ENCODE results near the gene NSFL1C. TPM values are rescaled to one million over a fixed set of nuclear protein-coding genes. Genes with fewer than 3 reads are reported as not detected.

NSFL1C gene
- polyA plus RNA-seq, 1 of the 3 experiments (the other 2 are of a cell fraction) = 45.9 TPM

GRCh38 chr20:1463971-1464570, 2.6 kb downstream of the NSFL1C start:
- TF ChIP-seq REST (IDR thresholded peaks at IDR 0.05; ENCODE audit: low read depth, low read length) = no peak
- no peak for TF ChIP-seq SMC3 (IDR thresholded peaks at IDR 0.05; ENCODE audit: low read depth, low read length)
- no peak for TF ChIP-seq EZH2phosphoT487 (IDR thresholded peaks at IDR 0.05; ENCODE audit: borderline replicate concordance, low read depth)
- no peak for TF ChIP-seq JUND (IDR thresholded peaks at IDR 0.05)
- TF ChIP-seq MXI1 (IDR thresholded peaks at IDR 0.05; ENCODE audit: low read depth, low read length) = no peak
- TF ChIP-seq RXRA (IDR thresholded peaks at IDR 0.05; ENCODE audit: borderline replicate concordance, low read depth) = no peak
- TF ChIP-seq TEAD4 (IDR thresholded peaks at IDR 0.05; ENCODE audit: borderline replicate concordance, insufficient read depth) = no peak
- no peak for TF ChIP-seq USF1 (IDR thresholded peaks at IDR 0.05; ENCODE audit: borderline replicate concordance, low read depth)
- no peak for TF ChIP-seq GABPA (IDR thresholded peaks at IDR 0.05; ENCODE audit: low read depth)
- no peak for TF ChIP-seq NFIC (IDR thresholded peaks at IDR 0.05; ENCODE audit: borderline replicate concordance)
- TF ChIP-seq RCOR1 (IDR thresholded peaks at IDR 0.05; ENCODE audit: low read length) = no peak
- Histone ChIP-seq H4K20me1 (ENCODE audit: insufficient read depth) (peaks cover 42% of the 10 kb centered on the region), H3K27ac (ENCODE audit: low read depth in 2 of 2, low read length in 1 of 2) (no peak overlapping the region), H3K27me3 (ENCODE audit: insufficient read depth) (no peaks in the 10 kb centered on the region), H3K36me3 (replicated peaks in 1 of 2; ENCODE audit: control insufficient read depth in 1 of 2, insufficient read depth in 2 of 2, low read length in 1 of 2) (peaks cover 23 to 46% of the 10 kb centered on the region in 2 experiments), H3F3A (replicated peaks; ENCODE audit: insufficient read depth) (no peaks in the 10 kb centered on the region), H2AFZ (ENCODE audit: low read depth) (no peak overlapping the region), H3K9ac (no peak overlapping the region), H3K9me2 (no peaks in the 10 kb centered on the region), H3K4me3 (ENCODE audit: low read depth in 2 of 2, low read length in 1 of 2) (no peak overlapping the region), H3K79me2 (ENCODE audit: insufficient read depth) (peaks cover 72% of the 10 kb centered on the region), H3K9me3 (no peaks in the 10 kb centered on the region), H3K4me2 (no peak overlapping the region), H3K4me1 (ENCODE audit: control insufficient read depth in 1 of 2, insufficient read depth in 2 of 2, low read depth in 1 of 2, low read length in 1 of 2) (peaks cover 11 to 15% of the 10 kb centered on the region in 2 experiments; a peak in 1 of 4 replicates)
- 94% methylated on average over 9 of the region's 9 CpGs for WGBS (ENCODE audit: low lambda C conversion rate)
- POLR2A ChIA-PET = no interaction called here
- no peak for DNase-seq
- CTCF ChIA-PET = no interaction called here

- peaks cover 78% of the 10 kb centered on the region for H3K79me2 ChIP-seq (ENCODE audit: insufficient read depth)
- H3K4me2 ChIP-seq = no peak overlapping the region
- H3K4me3 ChIP-seq (ENCODE audit: low read depth in 2 of 2, low read length in 1 of 2) = no peak overlapping the region
- H3K9ac ChIP-seq = no peak overlapping the region
- peaks cover 35 to 58% of the 10 kb centered on the region in 2 experiments for H3K36me3 ChIP-seq (replicated peaks in 1 of 2; ENCODE audit: control insufficient read depth in 1 of 2, insufficient read depth in 2 of 2, low read length in 1 of 2)
- CTCF ChIA-PET = no interaction called here
- H2AFZ ChIP-seq (ENCODE audit: low read depth) = no peak overlapping the region
- H3F3A ChIP-seq (replicated peaks; ENCODE audit: insufficient read depth) = no peaks in the 10 kb centered on the region
- POLR2A ChIA-PET = no interaction called here
- 86% methylated on average over 3 of the region's 3 CpGs for WGBS (ENCODE audit: low lambda C conversion rate)
- peaks cover 42% of the 10 kb centered on the region for H4K20me1 ChIP-seq (ENCODE audit: insufficient read depth)
- DNase-seq = no peak
- H3K9me3 ChIP-seq = no peaks in the 10 kb centered on the region
- H3K9me2 ChIP-seq = no peaks in the 10 kb centered on the region
- TF ChIP-seq EP300 (IDR thresholded peaks at IDR 0.05; ENCODE audit: borderline replicate concordance in 1 of 2, low read depth in 1 of 2, low read length in 1 of 2) (no peak), ELF1 (IDR thresholded peaks at IDR 0.05) (no peak)
- H3K4me1 ChIP-seq (ENCODE audit: control insufficient read depth in 1 of 2, insufficient read depth in 2 of 2, low read depth in 1 of 2, low read length in 1 of 2) = peaks cover 11 to 15% of the 10 kb centered on the region in 2 experiments; a peak in 1 of 4 replicates
- H3K27me3 ChIP-seq (ENCODE audit: insufficient read depth) = no peaks in the 10 kb centered on the region
- no peak overlapping the region for H3K27ac ChIP-seq (ENCODE audit: low read depth in 2 of 2, low read length in 1 of 2)
Measured at GRCh38 chr20:1462834-1463233, 3.8 kb downstream of the NSFL1C start.
